ENCODE data around the gene YWHAQ. TPM values are rescaled to one million over a fixed set of nuclear protein-coding genes. Genes with fewer than 3 reads are reported as not detected.
"Not testable (repeated sequence)": the region's sequence is repeated elsewhere in the genome, so short reads cannot be mapped to it uniquely, and the experiment has no call there.

The YWHAQ gene
- total RNA-seq, 2 donors from 2014 or later, result 243 to 339 TPM

- intact Hi-C loops (cut with DNase I), result no loop called here
- no peak for DNase-seq (ENCODE audit: low spot score)
These were observed 19.8 kb downstream of the YWHAQ start for GRCh38 chr2:9610781-9611548.

- intact Hi-C loops (cut with DNase I); DNase-seq (ENCODE audit: low spot score): not testable (repeated sequence)
These were observed 22.3 kb downstream of the YWHAQ start for GRCh38 chr2:9608491-9608890.

GRCh38 chr2:9602412-9602811, 28.4 kb downstream of the YWHAQ start:
- intact Hi-C loops (cut with DNase I), result no loop called here
- no peak for DNase-seq (ENCODE audit: low spot score)

GRCh38 chr2:9601397-9601796, 29.4 kb downstream of the YWHAQ start:
- DNase-seq (ENCODE audit: low spot score), result no peak
- intact Hi-C loops (cut with DNase I), result no loop called here

- intact Hi-C loops (cut with DNase I), result no loop called here
- no peak for DNase-seq (ENCODE audit: low spot score)
These were observed 31.4 kb downstream of the YWHAQ start for GRCh38 chr2:9599430-9599829.

- no peak for DNase-seq (ENCODE audit: low spot score)
- intact Hi-C loops (cut with DNase I), result no loop called here
These were observed 34.0 kb downstream of the YWHAQ start for GRCh38 chr2:9596621-9597311.

- intact Hi-C loops (cut with DNase I), result no loop called here
These were observed 35.1 kb downstream of the YWHAQ start for GRCh38 chr2:9595746-9596145.

GRCh38 chr2:9595256-9595655, 35.5 kb downstream of the YWHAQ start:
- DNase-seq (ENCODE audit: low spot score); intact Hi-C loops (cut with DNase I): not testable (repeated sequence)

More at GRCh38 chr2:9595746-9596145, 35.1 kb downstream of the YWHAQ start:
- no peak for DNase-seq (ENCODE audit: low spot score)

- intact Hi-C loops (cut with DNase I), result no loop called here
These were observed 36.3 kb downstream of the YWHAQ start for GRCh38 chr2:9594366-9595054.

GRCh38 chr2:9593925-9594324, 36.9 kb downstream of the YWHAQ start:
- intact Hi-C loops (cut with DNase I), result no loop called here
- no peak for DNase-seq (ENCODE audit: low spot score)

More at GRCh38 chr2:9594366-9595054, 36.3 kb downstream of the YWHAQ start:
- no peak for DNase-seq (ENCODE audit: low spot score)

- DNase-seq (ENCODE audit: low spot score), result no peak
- intact Hi-C loops (cut with DNase I), result no loop called here
These were observed 38.1 kb downstream of the YWHAQ start for GRCh38 chr2:9592699-9593098.

- intact Hi-C loops (cut with DNase I), result no loop called here
- DNase-seq (ENCODE audit: low spot score), result no peak
These were observed 40.2 kb downstream of the YWHAQ start for GRCh38 chr2:9590641-9591040.

- no peak for DNase-seq (ENCODE audit: low spot score)
- intact Hi-C loops (cut with DNase I), result no loop called here
These were observed 44.3 kb downstream of the YWHAQ start for GRCh38 chr2:9586465-9586864.

GRCh38 chr2:9585486-9585885, 45.3 kb downstream of the YWHAQ start:
- intact Hi-C loops (cut with DNase I), result no loop called here
- no peak for DNase-seq (ENCODE audit: low spot score)

GRCh38 chr2:9584902-9585301, 45.9 kb downstream of the YWHAQ start:
- intact Hi-C loops (cut with DNase I); DNase-seq (ENCODE audit: low spot score): not testable (repeated sequence)

GRCh38 chr2:9582624-9583023, 48.2 kb downstream of the YWHAQ start:
- no peak for DNase-seq (ENCODE audit: low spot score)
- intact Hi-C loops (cut with DNase I), result no loop called here

GRCh38 chr2:9578467-9579235, 52.1 kb downstream of the YWHAQ start:
- intact Hi-C loops (cut with DNase I), result loop anchor here in 1 of 2 donors (10.0 kb wide), 2 partner anchors 46 to 446 kb away; no protein-coding TSS in a partner anchor
- DNase-seq (ENCODE audit: low spot score), result no peak

- intact Hi-C loops (cut with DNase I), result loop anchor here in 1 of 2 donors (10.0 kb wide), 2 partner anchors 50 to 450 kb away; no protein-coding TSS in a partner anchor
- DNase-seq (ENCODE audit: low spot score), result no peak
These were observed 56.5 kb downstream of the YWHAQ start for GRCh38 chr2:9574331-9574730.

- intact Hi-C loops (cut with DNase I), result loop anchor here in 1 of 2 donors (10.0 kb wide), 2 partner anchors 51 to 451 kb away; no protein-coding TSS in a partner anchor
- no peak for DNase-seq (ENCODE audit: low spot score)
These were observed 57.0 kb downstream of the YWHAQ start for GRCh38 chr2:9573840-9574239.

Data from posterior vena cava (tissue), 2 donors.